ENCODE results near the gene TOLLIP.

Gene TOLLIP

DNA sequence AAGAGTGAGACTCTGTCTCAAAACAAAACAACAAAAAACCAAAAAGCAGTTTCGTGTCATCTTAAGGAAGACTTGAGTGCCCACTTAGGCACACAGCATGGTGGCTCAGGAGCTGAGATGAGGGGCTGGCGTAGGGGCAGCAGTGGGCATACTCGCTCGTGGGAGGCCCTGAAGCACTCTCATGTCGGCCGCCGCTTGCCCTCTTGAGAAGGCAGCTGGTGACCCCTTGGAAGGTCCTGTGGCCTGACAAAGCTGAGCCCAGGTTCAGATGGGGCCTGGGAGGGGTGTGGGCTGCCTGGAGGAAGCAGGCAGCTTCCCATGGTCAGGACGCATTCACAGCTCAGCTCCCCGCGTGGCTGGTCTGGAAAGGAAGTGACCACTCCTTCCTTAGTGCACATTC is 71.6 kb downstream of the TOLLIP start:
- DNase-seq = no peak
- Histone ChIP-seq H3K4me3 (ENCODE audit: control insufficient read depth in 1 of 7, extremely low read depth in 1 of 7, insufficient read depth in 4 of 7, low read depth in 2 of 7, low read length in 6 of 7) (no peak overlapping the region), H3K36me3 (ENCODE audit: control insufficient read depth in 4 of 4, insufficient read depth in 4 of 4, low read length in 3 of 4) (no peaks in the 10 kb centered on the region), H3K27me3 (replicated peaks in 2 of 5; ENCODE audit: control insufficient read depth in 4 of 5, insufficient read depth in 5 of 5, low read length in 4 of 5) (no peaks in the 10 kb centered on the region), H3K4me1 (ENCODE audit: control extremely low read depth in 1 of 4, control insufficient read depth in 4 of 4, insufficient read depth in 4 of 4, low read length in 3 of 4) (no peaks in the 10 kb centered on the region), H3K27ac (ENCODE audit: insufficient read depth in 1 of 2, low read depth in 1 of 2, low read length in 2 of 2, poor library complexity in 1 of 2, severe bottlenecking in 2 of 2) (no peak overlapping the region), H3K9me3 (ENCODE audit: control extremely low read depth in 1 of 5, control insufficient read depth in 4 of 5, insufficient read depth in 2 of 5, low read depth in 1 of 5, low read length in 4 of 5) (peaks cover 0 to 22% (median 0%) of the 10 kb centered on the region in 5 experiments)
- ChIA-PET CTCF (no interaction called here), POLR2A (no interaction called here)
- 82% methylated on average over 10 of the region's 10 CpGs for WGBS (ENCODE audit: insufficient coverage)

DNA sequence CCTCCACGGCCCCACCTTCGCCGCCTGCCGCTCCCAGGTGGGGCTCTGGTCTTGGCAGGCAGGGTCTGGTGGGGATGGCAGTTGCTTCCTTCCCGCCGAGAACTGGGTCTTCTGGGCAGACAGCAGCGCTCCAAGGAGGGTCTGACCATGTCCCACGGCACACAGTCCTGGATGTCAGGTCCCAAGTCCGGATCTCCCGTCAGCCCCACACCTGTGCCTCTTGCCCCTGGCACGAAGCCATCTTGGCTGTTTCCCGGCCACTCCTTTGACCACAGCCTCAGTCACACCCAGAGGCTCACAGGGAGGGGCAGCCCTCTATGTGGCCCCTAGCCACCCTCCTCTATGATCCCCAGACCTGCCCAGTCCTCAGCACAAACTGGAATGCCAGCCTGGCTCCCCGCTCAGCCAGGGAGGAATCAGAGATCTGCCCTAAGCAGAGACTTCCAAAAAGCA is 72.3 kb downstream of the TOLLIP start:
- ChIA-PET CTCF (no interaction called here), POLR2A (no interaction called here)
- H3K36me3 ChIP-seq (ENCODE audit: control insufficient read depth in 4 of 4, insufficient read depth in 4 of 4, low read length in 3 of 4) = no peaks in the 10 kb centered on the region
- 86% methylated on average over 12 of the region's 13 CpGs for WGBS (ENCODE audit: insufficient coverage)
- peaks cover 0 to 18% (median 0%) of the 10 kb centered on the region in 5 experiments for H3K9me3 ChIP-seq (ENCODE audit: control extremely low read depth in 1 of 5, control insufficient read depth in 4 of 5, insufficient read depth in 2 of 5, low read depth in 1 of 5, low read length in 4 of 5)
- no peak overlapping the region for H3K4me3 ChIP-seq (ENCODE audit: control insufficient read depth in 1 of 7, extremely low read depth in 1 of 7, insufficient read depth in 4 of 7, low read depth in 2 of 7, low read length in 6 of 7)
- H3K4me1 ChIP-seq (ENCODE audit: control extremely low read depth in 1 of 4, control insufficient read depth in 4 of 4, insufficient read depth in 4 of 4, low read length in 3 of 4) = no peaks in the 10 kb centered on the region
- DNase-seq = no peak
- H3K27me3 ChIP-seq (replicated peaks in 2 of 5; ENCODE audit: control insufficient read depth in 4 of 5, insufficient read depth in 5 of 5, low read length in 4 of 5) = no peaks in the 10 kb centered on the region
- no peak overlapping the region for H3K27ac ChIP-seq (ENCODE audit: insufficient read depth in 1 of 2, low read depth in 1 of 2, low read length in 2 of 2, poor library complexity in 1 of 2, severe bottlenecking in 2 of 2)

DNA sequence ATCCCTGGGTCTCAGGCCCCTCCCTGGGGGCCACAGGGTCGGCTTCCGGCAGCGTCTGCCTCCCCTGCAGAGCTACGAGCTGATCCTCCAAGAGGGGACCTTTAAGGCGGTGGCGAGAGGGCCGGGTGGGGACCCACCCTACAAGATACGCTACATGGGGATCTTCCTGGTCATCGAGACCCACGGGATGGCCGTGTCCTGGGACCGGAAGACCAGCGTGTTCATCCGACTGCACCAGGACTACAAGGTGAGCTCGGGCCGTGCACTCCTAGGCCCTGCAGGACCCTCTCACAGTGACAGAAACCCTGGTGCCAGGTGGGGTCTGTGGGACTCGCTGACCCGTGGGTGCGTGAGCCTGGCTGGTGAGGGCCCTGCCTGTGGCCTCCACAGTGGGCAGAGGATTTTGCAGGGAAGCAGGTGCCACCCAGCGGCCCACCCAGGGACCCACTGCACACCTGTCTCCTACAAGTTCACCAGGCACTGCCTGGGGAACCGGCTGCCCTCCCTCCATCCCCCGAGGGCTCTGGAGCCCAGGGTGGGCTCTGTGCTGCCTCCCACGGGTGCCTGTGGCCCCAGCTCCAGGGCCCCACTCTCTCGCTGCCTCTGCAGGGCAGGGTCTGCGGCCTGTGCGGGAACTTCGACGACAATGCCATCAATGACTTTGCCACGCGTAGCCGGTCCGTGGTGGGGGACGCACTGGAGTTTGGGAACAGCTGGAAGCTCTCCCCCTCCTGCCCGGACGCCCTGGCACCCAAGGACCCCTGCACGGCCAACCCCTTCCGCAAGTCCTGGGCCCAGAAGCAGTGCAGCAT is 72.9 kb downstream of the TOLLIP start:
- H3K27ac ChIP-seq (ENCODE audit: insufficient read depth in 1 of 2, low read depth in 1 of 2, low read length in 2 of 2, poor library complexity in 1 of 2, severe bottlenecking in 2 of 2) = no peak overlapping the region
- no peak for DNase-seq
- no peaks in the 10 kb centered on the region for H3K4me1 ChIP-seq (ENCODE audit: control extremely low read depth in 1 of 4, control insufficient read depth in 4 of 4, insufficient read depth in 4 of 4, low read length in 3 of 4)
- no peaks in the 10 kb centered on the region for H3K27me3 ChIP-seq (replicated peaks in 2 of 5; ENCODE audit: control insufficient read depth in 4 of 5, insufficient read depth in 5 of 5, low read length in 4 of 5)
- 93% methylated on average over 36 of the region's 37 CpGs for WGBS (ENCODE audit: insufficient coverage)
- no peaks in the 10 kb centered on the region for H3K36me3 ChIP-seq (ENCODE audit: control insufficient read depth in 4 of 4, insufficient read depth in 4 of 4, low read length in 3 of 4)
- peaks cover 0 to 11% (median 0%) of the 10 kb centered on the region in 5 experiments for H3K9me3 ChIP-seq (ENCODE audit: control extremely low read depth in 1 of 5, control insufficient read depth in 4 of 5, insufficient read depth in 2 of 5, low read depth in 1 of 5, low read length in 4 of 5)
- no peak overlapping the region for H3K4me3 ChIP-seq (ENCODE audit: control insufficient read depth in 1 of 7, extremely low read depth in 1 of 7, insufficient read depth in 4 of 7, low read depth in 2 of 7, low read length in 6 of 7)
- CTCF ChIA-PET = no interaction called here
- POLR2A ChIA-PET = no interaction called here

DNA sequence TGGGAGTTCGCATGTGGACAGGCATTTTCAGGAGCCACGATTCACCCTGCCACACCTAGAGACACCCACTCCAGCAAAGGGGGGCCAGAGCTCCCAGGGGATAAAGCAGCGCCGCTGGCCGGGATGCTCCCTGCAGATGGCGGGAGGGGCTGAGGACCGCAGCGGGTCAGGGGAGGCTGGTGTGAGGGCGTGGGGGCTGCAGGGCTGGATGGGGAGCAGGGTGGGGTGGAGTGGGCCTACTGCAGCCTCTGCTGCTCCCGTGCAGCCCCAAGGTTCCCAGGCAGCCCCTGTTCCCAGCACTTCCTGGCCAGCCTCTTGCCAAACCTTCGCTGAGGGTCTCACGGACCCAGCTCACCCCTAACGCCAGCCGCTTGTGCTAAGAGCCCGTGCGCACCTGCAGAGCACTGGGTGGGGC is 73.5 kb downstream of the TOLLIP start:
- Histone ChIP-seq H3K27ac (ENCODE audit: insufficient read depth in 1 of 2, low read depth in 1 of 2, low read length in 2 of 2, poor library complexity in 1 of 2, severe bottlenecking in 2 of 2) (no peak overlapping the region), H3K9me3 (ENCODE audit: control extremely low read depth in 1 of 5, control insufficient read depth in 4 of 5, insufficient read depth in 2 of 5, low read depth in 1 of 5, low read length in 4 of 5) (peaks cover 0 to 5% (median 0%) of the 10 kb centered on the region in 5 experiments), H3K27me3 (replicated peaks in 2 of 5; ENCODE audit: control insufficient read depth in 4 of 5, insufficient read depth in 5 of 5, low read length in 4 of 5) (no peaks in the 10 kb centered on the region), H3K4me1 (ENCODE audit: control extremely low read depth in 1 of 4, control insufficient read depth in 4 of 4, insufficient read depth in 4 of 4, low read length in 3 of 4) (no peaks in the 10 kb centered on the region), H3K4me3 (ENCODE audit: control insufficient read depth in 1 of 7, extremely low read depth in 1 of 7, insufficient read depth in 4 of 7, low read depth in 2 of 7, low read length in 6 of 7) (no peak overlapping the region), H3K36me3 (ENCODE audit: control insufficient read depth in 4 of 4, insufficient read depth in 4 of 4, low read length in 3 of 4) (no peaks in the 10 kb centered on the region)
- DNase-seq = no peak
- ChIA-PET CTCF (no interaction called here), POLR2A (interaction anchor here (0.6 kb wide), 1 partner anchor 394 kb away, joined by 3 read pairs; no protein-coding TSS in a partner anchor)
- WGBS (ENCODE audit: insufficient coverage) = 84% methylated on average over 13 of the region's 16 CpGs

DNA sequence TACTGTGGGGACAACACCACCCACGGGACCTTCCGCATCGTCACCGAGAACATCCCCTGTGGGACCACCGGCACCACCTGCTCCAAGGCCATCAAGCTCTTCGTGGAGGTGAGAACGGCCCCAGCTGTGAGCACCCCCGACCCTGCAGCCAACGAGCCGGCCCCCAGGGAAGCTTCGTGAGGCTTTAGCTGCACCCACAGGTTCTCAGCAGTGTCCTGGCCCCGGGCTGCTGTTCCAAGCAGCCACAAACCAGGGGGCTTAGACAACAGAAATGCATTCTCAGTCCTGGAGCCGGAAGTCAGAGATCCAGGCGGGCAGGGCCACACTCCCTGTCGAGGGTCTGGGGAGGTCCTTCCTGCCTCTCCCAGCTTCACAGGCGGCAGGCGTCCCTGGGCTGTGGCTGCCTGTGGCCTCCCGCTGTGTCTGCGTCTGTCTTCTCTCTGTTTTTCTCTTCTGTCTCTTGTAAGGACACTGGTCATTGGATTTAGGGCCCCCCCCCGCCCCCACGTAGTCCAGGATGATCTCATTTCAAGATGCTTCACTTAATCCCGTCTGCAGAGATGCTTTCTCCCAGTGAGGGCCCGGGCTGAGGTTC is 74.0 kb downstream of the TOLLIP start:
- H3K4me3 ChIP-seq (ENCODE audit: control insufficient read depth in 1 of 7, extremely low read depth in 1 of 7, insufficient read depth in 4 of 7, low read depth in 2 of 7, low read length in 6 of 7) = no peak overlapping the region
- no peak for DNase-seq
- ChIA-PET CTCF (no interaction called here), POLR2A (interaction anchor here (0.6 kb wide), 1 partner anchor 394 kb away, joined by 3 read pairs; no protein-coding TSS in a partner anchor)
- no peaks in the 10 kb centered on the region for H3K36me3 ChIP-seq (ENCODE audit: control insufficient read depth in 4 of 4, insufficient read depth in 4 of 4, low read length in 3 of 4)
- H3K4me1 ChIP-seq (ENCODE audit: control extremely low read depth in 1 of 4, control insufficient read depth in 4 of 4, insufficient read depth in 4 of 4, low read length in 3 of 4) = no peaks in the 10 kb centered on the region
- H3K9me3 ChIP-seq (ENCODE audit: control extremely low read depth in 1 of 5, control insufficient read depth in 4 of 5, insufficient read depth in 2 of 5, low read depth in 1 of 5, low read length in 4 of 5) = peaks cover 0 to under 1% (median 0%) of the 10 kb centered on the region in 5 experiments
- H3K27ac ChIP-seq (ENCODE audit: insufficient read depth in 1 of 2, low read depth in 1 of 2, low read length in 2 of 2, poor library complexity in 1 of 2, severe bottlenecking in 2 of 2) = no peak overlapping the region
- no peaks in the 10 kb centered on the region for H3K27me3 ChIP-seq (replicated peaks in 2 of 5; ENCODE audit: control insufficient read depth in 4 of 5, insufficient read depth in 5 of 5, low read length in 4 of 5)
- WGBS (ENCODE audit: insufficient coverage) = 87% methylated on average over 17 of the region's 23 CpGs

DNA sequence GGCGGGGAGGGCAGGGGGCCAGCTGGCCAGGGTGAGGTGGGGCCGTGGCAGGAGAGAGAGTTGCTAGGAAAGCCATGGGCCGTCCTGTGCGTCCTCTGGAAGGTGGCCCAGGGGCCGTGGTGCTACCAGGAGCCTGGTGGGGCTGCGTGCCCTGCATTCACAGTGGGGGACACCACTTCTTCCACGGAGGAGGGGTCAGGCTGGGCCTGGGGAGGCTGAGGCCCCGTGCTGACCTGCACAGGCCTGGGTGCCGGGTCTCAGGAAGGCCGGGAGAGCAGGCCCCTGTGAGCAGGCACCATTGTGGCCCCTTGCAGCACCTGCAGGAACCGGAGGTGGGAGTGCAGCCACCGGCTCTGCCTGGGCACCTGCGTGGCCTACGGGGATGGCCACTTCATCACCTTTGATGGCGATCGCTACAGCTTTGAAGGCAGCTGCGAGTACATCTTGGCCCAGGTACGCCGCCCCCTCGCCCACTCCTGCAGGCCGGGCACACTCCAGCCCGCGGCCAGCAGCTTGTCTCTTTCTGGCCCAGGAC is 74.6 kb downstream of the TOLLIP start:
- H3K27me3 ChIP-seq (replicated peaks in 2 of 5; ENCODE audit: control insufficient read depth in 4 of 5, insufficient read depth in 5 of 5, low read length in 4 of 5) = no peaks in the 10 kb centered on the region
- no peaks in the 10 kb centered on the region for H3K9me3 ChIP-seq (ENCODE audit: control extremely low read depth in 1 of 5, control insufficient read depth in 4 of 5, insufficient read depth in 2 of 5, low read depth in 1 of 5, low read length in 4 of 5)
- H3K36me3 ChIP-seq (ENCODE audit: control insufficient read depth in 4 of 4, insufficient read depth in 4 of 4, low read length in 3 of 4) = no peaks in the 10 kb centered on the region
- H3K4me3 ChIP-seq (ENCODE audit: control insufficient read depth in 1 of 7, extremely low read depth in 1 of 7, insufficient read depth in 4 of 7, low read depth in 2 of 7, low read length in 6 of 7) = no peak overlapping the region
- H3K27ac ChIP-seq (ENCODE audit: insufficient read depth in 1 of 2, low read depth in 1 of 2, low read length in 2 of 2, poor library complexity in 1 of 2, severe bottlenecking in 2 of 2) = no peak overlapping the region
- WGBS (ENCODE audit: insufficient coverage) = 91% methylated on average over 21 of the region's 23 CpGs
- no peak for DNase-seq
- ChIA-PET CTCF (no interaction called here), POLR2A (no interaction called here)
- H3K4me1 ChIP-seq (ENCODE audit: control extremely low read depth in 1 of 4, control insufficient read depth in 4 of 4, insufficient read depth in 4 of 4, low read length in 3 of 4) = no peaks in the 10 kb centered on the region

GRCh38 chr11:1234054-1234720 is 75.2 kb downstream of the TOLLIP start:
- POLR2A ChIA-PET = no interaction called here
- H3K27ac ChIP-seq (ENCODE audit: insufficient read depth in 1 of 2, low read depth in 1 of 2, low read length in 2 of 2, poor library complexity in 1 of 2, severe bottlenecking in 2 of 2) = no peak overlapping the region
- CTCF ChIA-PET = no interaction called here
- H3K4me1 ChIP-seq (ENCODE audit: control extremely low read depth in 1 of 4, control insufficient read depth in 4 of 4, insufficient read depth in 4 of 4, low read length in 3 of 4) = no peaks in the 10 kb centered on the region
- DNase-seq = no peak
- no peaks in the 10 kb centered on the region for H3K36me3 ChIP-seq (ENCODE audit: control insufficient read depth in 4 of 4, insufficient read depth in 4 of 4, low read length in 3 of 4)
- no peaks in the 10 kb centered on the region for H3K27me3 ChIP-seq (replicated peaks in 2 of 5; ENCODE audit: control insufficient read depth in 4 of 5, insufficient read depth in 5 of 5, low read length in 4 of 5)
- H3K4me3 ChIP-seq (ENCODE audit: control insufficient read depth in 1 of 7, extremely low read depth in 1 of 7, insufficient read depth in 4 of 7, low read depth in 2 of 7, low read length in 6 of 7) = no peak overlapping the region
- no peaks in the 10 kb centered on the region for H3K9me3 ChIP-seq (ENCODE audit: control extremely low read depth in 1 of 5, control insufficient read depth in 4 of 5, insufficient read depth in 2 of 5, low read depth in 1 of 5, low read length in 4 of 5)
- 86% methylated on average over 14 of the region's 22 CpGs for WGBS (ENCODE audit: insufficient coverage)
